Activated T-helper 17 cell treated with anti-CD3 and anti-CD28 coated beads, Interleukin-2, amount 50 U/mL, for 72 hours (primary cell): Measurements from ENCODE around the gene GTPBP4. TPM values are rescaled to one million over a fixed set of nuclear protein-coding genes. Genes with fewer than 3 reads are reported as not detected.

Source experiments
- ATAC-seq: fragments of 150-1000 bp; cut with Tn5 transposase; replicated peaks from 2 replicates; pipeline ENCODE4 v1.10.0; 2021; ENCODE audit warnings: mild to moderate bottlenecking, moderate library complexity
- H3K27ac Mint-ChIP-seq: one replicate; pipeline ENCODE4 v1.8.0; 2022; ENCODE audit warnings: mixed read lengths
- H3K27me3 Mint-ChIP-seq: one replicate; pipeline ENCODE4 v1.8.0; 2022; ENCODE audit warnings: mixed read lengths
- H3K36me3 Mint-ChIP-seq: one replicate; pipeline ENCODE4 v1.8.0; 2022; ENCODE audit warnings: low read depth, mild to moderate bottlenecking, mixed read lengths
- H3K4me1 Mint-ChIP-seq: one replicate; pipeline ENCODE4 v1.8.0; 2022; ENCODE audit warnings: mixed read lengths
- H3K4me3 Mint-ChIP-seq: one replicate; pipeline ENCODE4 v1.8.0; 2022; ENCODE audit warnings: mild to moderate bottlenecking, mixed read lengths
- H3K9me3 Mint-ChIP-seq: one replicate; pipeline ENCODE4 v1.8.0; 2022; ENCODE audit warnings: mixed read lengths
- total RNA-seq, 2 donors: library from RNA; stranded (reverse); gene quantifications; one replicate each; pipeline ENCODE4 v1.2.3, GENCODE V29; 2022

GTPBP4 gene
- total RNA-seq, result 100 to 1,000 TPM in 1 of 2 donors, 10 to 100 TPM in 1; 68.6 to 101 TPM

- Mint-ChIP-seq H3K27me3 (no peaks in the 10 kb centered on the region), H3K36me3 (peaks cover 48% of the 10 kb centered on the region), H3K4me3 (peak within 1 kb of the TSS; percentile 92), H3K27ac (peak within 1 kb of the TSS; percentile 95), H3K9me3 (no peaks in the 10 kb centered on the region), H3K4me1 (peaks cover 18% of the 10 kb centered on the region)
- ATAC-seq, result peak; percentile 99
Measured at GRCh38 chr10:987870-988666, at the start of gene GTPBP4. TSS of gene GTPBP4 (plus strand) at chr10:988434. CDS start at chr10:988480, 46 bp downstream.

GRCh38 chr10:938941-939678, 49.1 kb upstream of the GTPBP4 start:
- ATAC-seq, result no peak
- Mint-ChIP-seq H3K4me1 (no peaks in the 10 kb centered on the region), H3K36me3 (no peaks in the 10 kb centered on the region), H3K9me3 (no peaks in the 10 kb centered on the region), H3K27me3 (no peaks in the 10 kb centered on the region), H3K4me3 (no peak overlapping the region), H3K27ac (no peak overlapping the region)

GRCh38 chr10:943334-944033, 44.8 kb upstream of the GTPBP4 start:
- Mint-ChIP-seq H3K27me3 (no peaks in the 10 kb centered on the region), H3K27ac (no peak overlapping the region), H3K4me3 (no peak overlapping the region), H3K9me3 (no peaks in the 10 kb centered on the region), H3K36me3 (no peaks in the 10 kb centered on the region), H3K4me1 (peaks cover 5% of the 10 kb centered on the region)
- ATAC-seq, result no peak

GRCh38 chr10:944034-944831, 44.0 kb upstream of the GTPBP4 start:
- H3K4me3 Mint-ChIP-seq, result no peak overlapping the region
- no peaks in the 10 kb centered on the region for H3K9me3 Mint-ChIP-seq
- peak; percentile 53 for ATAC-seq

GRCh38 chr10:945778-946177, 42.5 kb upstream of the GTPBP4 start:
- Mint-ChIP-seq H3K4me3 (no peak overlapping the region), H3K9me3 (no peaks in the 10 kb centered on the region), H3K27me3 (peaks cover under 1% of the 10 kb centered on the region), H3K4me1 (peaks cover 5% of the 10 kb centered on the region), H3K27ac (no peak overlapping the region), H3K36me3 (no peaks in the 10 kb centered on the region)
- no peak for ATAC-seq

More at GRCh38 chr10:944034-944831, 44.0 kb upstream of the GTPBP4 start:
- H3K4me1 Mint-ChIP-seq, result peaks cover 5% of the 10 kb centered on the region
- H3K27me3 Mint-ChIP-seq, result no peaks in the 10 kb centered on the region
- peak overlapping the region; percentile 69 for H3K27ac Mint-ChIP-seq
- no peaks in the 10 kb centered on the region for H3K36me3 Mint-ChIP-seq

GRCh38 chr10:947051-947450, 41.2 kb upstream of the GTPBP4 start:
- no peaks in the 10 kb centered on the region for H3K36me3 Mint-ChIP-seq
- no peak overlapping the region for H3K4me3 Mint-ChIP-seq
- H3K27me3 Mint-ChIP-seq, result peaks cover 3% of the 10 kb centered on the region
- no peaks in the 10 kb centered on the region for H3K9me3 Mint-ChIP-seq
- H3K4me1 Mint-ChIP-seq, result peaks cover 5% of the 10 kb centered on the region
- no peak overlapping the region for H3K27ac Mint-ChIP-seq
- no peak for ATAC-seq

GRCh38 chr10:947881-948280, 40.4 kb upstream of the GTPBP4 start:
- Mint-ChIP-seq H3K36me3 (no peaks in the 10 kb centered on the region), H3K9me3 (no peaks in the 10 kb centered on the region), H3K4me3 (no peak overlapping the region), H3K4me1 (peaks cover 5% of the 10 kb centered on the region), H3K27ac (no peak overlapping the region), H3K27me3 (peaks cover 3% of the 10 kb centered on the region)
- no peak for ATAC-seq

- peaks cover 3% of the 10 kb centered on the region for H3K27me3 Mint-ChIP-seq
- no peaks in the 10 kb centered on the region for H3K36me3 Mint-ChIP-seq
- peaks cover 5% of the 10 kb centered on the region for H3K4me1 Mint-ChIP-seq
- no peaks in the 10 kb centered on the region for H3K9me3 Mint-ChIP-seq
- H3K4me3 Mint-ChIP-seq, result no peak overlapping the region
- no peak overlapping the region for H3K27ac Mint-ChIP-seq
- no peak for ATAC-seq
Measured at GRCh38 chr10:948347-948746, 39.9 kb upstream of the GTPBP4 start.

- H3K4me3 Mint-ChIP-seq, result no peak overlapping the region
- H3K36me3 Mint-ChIP-seq, result no peaks in the 10 kb centered on the region
- no peak for ATAC-seq
- no peak overlapping the region for H3K27ac Mint-ChIP-seq
- peaks cover 4% of the 10 kb centered on the region for H3K4me1 Mint-ChIP-seq
- peaks cover 6% of the 10 kb centered on the region for H3K27me3 Mint-ChIP-seq
- H3K9me3 Mint-ChIP-seq, result no peaks in the 10 kb centered on the region
Measured at GRCh38 chr10:949446-949845, 38.8 kb upstream of the GTPBP4 start.

GRCh38 chr10:953836-954235, 34.4 kb upstream of the GTPBP4 start:
- no peaks in the 10 kb centered on the region for H3K4me1 Mint-ChIP-seq
- no peak overlapping the region for H3K27ac Mint-ChIP-seq
- H3K36me3 Mint-ChIP-seq, result no peaks in the 10 kb centered on the region
- H3K4me3 Mint-ChIP-seq, result no peak overlapping the region
- no peak for ATAC-seq
- no peaks in the 10 kb centered on the region for H3K9me3 Mint-ChIP-seq
- peaks cover 6% of the 10 kb centered on the region for H3K27me3 Mint-ChIP-seq

GRCh38 chr10:954396-954795, 33.8 kb upstream of the GTPBP4 start:
- H3K9me3 Mint-ChIP-seq, result no peaks in the 10 kb centered on the region
- no peak overlapping the region for H3K27ac Mint-ChIP-seq
- no peak overlapping the region for H3K4me3 Mint-ChIP-seq
- no peaks in the 10 kb centered on the region for H3K36me3 Mint-ChIP-seq
- ATAC-seq, result no peak
- H3K4me1 Mint-ChIP-seq, result no peaks in the 10 kb centered on the region
- peaks cover 6% of the 10 kb centered on the region for H3K27me3 Mint-ChIP-seq

- H3K9me3 Mint-ChIP-seq, result no peaks in the 10 kb centered on the region
- H3K27ac Mint-ChIP-seq, result no peak overlapping the region
- ATAC-seq, result no peak
- H3K36me3 Mint-ChIP-seq, result no peaks in the 10 kb centered on the region
- H3K27me3 Mint-ChIP-seq, result peaks cover 6% of the 10 kb centered on the region
- H3K4me3 Mint-ChIP-seq, result no peak overlapping the region
- H3K4me1 Mint-ChIP-seq, result no peaks in the 10 kb centered on the region
Measured at GRCh38 chr10:955127-955819, 33.0 kb upstream of the GTPBP4 start.

- H3K9me3 Mint-ChIP-seq, result no peaks in the 10 kb centered on the region
- no peaks in the 10 kb centered on the region for H3K36me3 Mint-ChIP-seq
- ATAC-seq, result no peak
- H3K4me3 Mint-ChIP-seq, result no peak overlapping the region
- no peak overlapping the region for H3K27ac Mint-ChIP-seq
- no peaks in the 10 kb centered on the region for H3K4me1 Mint-ChIP-seq
- H3K27me3 Mint-ChIP-seq, result peaks cover 6% of the 10 kb centered on the region
Measured at GRCh38 chr10:955820-956217, 32.4 kb upstream of the GTPBP4 start.
